Suprapubic skin (tissue), 4 donors: Measurements from ENCODE around the gene RILPL1. TPM values are rescaled to one million over a fixed set of nuclear protein-coding genes. Genes with fewer than 3 reads are reported as not detected.

Experiments
- DNase-seq, 2 donors: peaks; one replicate each; pipeline ENCODE4 v3.0.0-alpha.2; 2019; ENCODE audit warnings: low spot score in 2 of 2
- H3K27ac ChIP-seq: fragments of 200-600 bp; sonication (generic); one replicate; pipeline ENCODE4 v1.5.1; 2019
- H3K27me3 ChIP-seq: fragments of 200-600 bp; sonication (generic); one replicate; pipeline ENCODE4 v1.5.1; 2019
- H3K36me3 ChIP-seq: fragments of 200-600 bp; sonication (generic); one replicate; pipeline ENCODE4 v1.5.1; 2019
- H3K4me1 ChIP-seq: fragments of 200-600 bp; sonication (generic); one replicate; pipeline ENCODE4 v1.5.1; 2019
- H3K4me3 ChIP-seq: fragments of 200-600 bp; sonication (generic); one replicate; pipeline ENCODE4 v1.5.1; 2019; ENCODE audit warnings: mild to moderate bottlenecking
- H3K9me3 ChIP-seq: fragments of 200-600 bp; sonication (generic); one replicate; pipeline ENCODE4 v1.5.1; 2019
- EP300 ChIP-seq: sonication (generic); formaldehyde crosslinking; IDR thresholded peaks from one replicate; pipeline ENCODE4 v1.6.1; 2017; ENCODE audit warnings: antibody characterized with exemption
- POLR2A ChIP-seq, 2 donors: fragments of 450-650 bp; IDR thresholded peaks; one replicate each; pipeline ENCODE4 v1.6.1; 2017; ENCODE audit warnings: antibody characterized with exemption in 2 of 2, mild to moderate bottlenecking in 2 of 2, moderate library complexity in 2 of 2
- POLR2AphosphoS5 ChIP-seq, 3 donors: sonication (generic); formaldehyde crosslinking; IDR thresholded peaks; one replicate each; pipeline ENCODE4 v1.6.1; 2017; ENCODE audit warnings: antibody characterized with exemption in 3 of 3
- WGBS: methylation state at CpG from one replicate; pipeline ENCODE4 v1.1.5; 2018; 5-methylcytosine and 5-hydroxymethylcytosine counted together
- total RNA-seq, 4 donors: library from RNA; depleted of rRNA; stranded (reverse); fragments of >200 nt; gene quantifications; one replicate each; pipeline ENCODE4 v1.1.0, GENCODE V29; 2016
- TF ChIP-seq, protein P1 (sequence below), 2 donors: fragments of 200-600 bp in 1 of 2; fragments of 450-650 bp in 1 of 2; sonication (generic) in 1 of 2; IDR thresholded peaks; one replicate each; pipeline ENCODE4 v1.5.1; 2016 to 2019; ENCODE audit warnings: antibody characterized with exemption in 2 of 2, mild to moderate bottlenecking in 1 of 2, moderate library complexity in 1 of 2

RILPL1 gene
- total RNA-seq, 4 donors from 2014 or later, result 16.4 to 36.2 (median 24.2) TPM

DNA sequence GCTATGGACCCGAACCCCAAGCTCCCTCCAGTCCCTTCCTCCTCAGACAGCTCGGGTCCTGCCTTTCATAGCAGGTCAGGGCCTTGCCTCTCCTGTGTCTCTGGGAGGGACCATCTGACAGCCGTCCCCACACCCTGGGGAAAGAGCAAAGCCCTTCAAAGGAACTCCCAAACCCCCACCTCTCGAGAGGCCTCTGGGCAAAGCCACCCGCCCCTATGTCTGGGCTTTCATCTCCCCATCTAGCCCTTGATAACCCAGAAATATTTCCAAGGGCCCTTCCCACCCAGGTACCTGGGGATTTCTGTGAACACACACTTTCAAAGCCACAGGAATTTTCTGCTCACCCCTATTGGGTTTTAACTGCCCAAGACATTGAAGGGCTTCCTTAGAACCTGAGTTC, 43.4 kb downstream of the RILPL1 start:
- DNase-seq, result no peak
- Histone ChIP-seq H3K4me3 (no peak overlapping the region), H3K4me1 (no peaks in the 10 kb centered on the region), H3K36me3 (peaks cover 23% of the 10 kb centered on the region), H3K27ac (no peak overlapping the region), H3K9me3 (no peaks in the 10 kb centered on the region), H3K27me3 (no peaks in the 10 kb centered on the region)
- WGBS, result 74% methylated on average over 5 of the region's 5 CpGs
- no peak for TF ChIP-seq EP300
- no peak for TF ChIP-seq POLR2AphosphoS5 (IDR thresholded peaks at IDR 0.05)
- no peak for TF ChIP-seq POLR2A (IDR thresholded peaks at IDR 0.05)
- TF ChIP-seq, protein P1, sequence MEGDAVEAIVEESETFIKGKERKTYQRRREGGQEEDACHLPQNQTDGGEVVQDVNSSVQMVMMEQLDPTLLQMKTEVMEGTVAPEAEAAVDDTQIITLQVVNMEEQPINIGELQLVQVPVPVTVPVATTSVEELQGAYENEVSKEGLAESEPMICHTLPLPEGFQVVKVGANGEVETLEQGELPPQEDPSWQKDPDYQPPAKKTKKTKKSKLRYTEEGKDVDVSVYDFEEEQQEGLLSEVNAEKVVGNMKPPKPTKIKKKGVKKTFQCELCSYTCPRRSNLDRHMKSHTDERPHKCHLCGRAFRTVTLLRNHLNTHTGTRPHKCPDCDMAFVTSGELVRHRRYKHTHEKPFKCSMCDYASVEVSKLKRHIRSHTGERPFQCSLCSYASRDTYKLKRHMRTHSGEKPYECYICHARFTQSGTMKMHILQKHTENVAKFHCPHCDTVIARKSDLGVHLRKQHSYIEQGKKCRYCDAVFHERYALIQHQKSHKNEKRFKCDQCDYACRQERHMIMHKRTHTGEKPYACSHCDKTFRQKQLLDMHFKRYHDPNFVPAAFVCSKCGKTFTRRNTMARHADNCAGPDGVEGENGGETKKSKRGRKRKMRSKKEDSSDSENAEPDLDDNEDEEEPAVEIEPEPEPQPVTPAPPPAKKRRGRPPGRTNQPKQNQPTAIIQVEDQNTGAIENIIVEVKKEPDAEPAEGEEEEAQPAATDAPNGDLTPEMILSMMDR (IDR thresholded peaks at IDR 0.05), result no peak

DNA sequence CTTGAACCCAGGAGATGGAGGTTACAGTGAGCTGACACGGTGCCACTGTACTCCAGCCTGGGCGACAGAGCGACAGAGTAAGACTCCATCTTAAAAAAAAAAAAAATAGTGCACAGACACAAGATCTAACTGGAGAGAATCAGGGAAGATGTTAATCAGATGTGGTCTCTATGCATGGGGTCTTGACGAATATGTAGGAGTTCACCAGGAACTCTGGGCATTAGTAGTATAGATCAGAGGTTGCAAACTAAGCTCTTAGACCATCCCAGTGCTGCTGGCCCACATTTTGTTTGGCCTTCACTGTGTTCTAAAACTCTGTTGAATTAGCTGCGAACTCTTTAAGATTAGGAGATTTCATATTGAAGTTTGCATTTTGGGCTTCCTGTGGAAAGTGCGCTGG, 43.9 kb downstream of the RILPL1 start:
- Histone ChIP-seq H3K27me3 (no peaks in the 10 kb centered on the region), H3K4me1 (no peaks in the 10 kb centered on the region), H3K9me3 (no peaks in the 10 kb centered on the region), H3K4me3 (no peak overlapping the region), H3K27ac (no peak overlapping the region), H3K36me3 (peaks cover 22% of the 10 kb centered on the region)
- TF ChIP-seq POLR2AphosphoS5 (IDR thresholded peaks at IDR 0.05), result no peak
- TF ChIP-seq, protein P1 (IDR thresholded peaks at IDR 0.05), result no peak
- TF ChIP-seq EP300, result no peak
- TF ChIP-seq POLR2A (IDR thresholded peaks at IDR 0.05), result no peak
- no peak for DNase-seq
- WGBS, result 96% methylated on average over 6 of the region's 6 CpGs

DNA sequence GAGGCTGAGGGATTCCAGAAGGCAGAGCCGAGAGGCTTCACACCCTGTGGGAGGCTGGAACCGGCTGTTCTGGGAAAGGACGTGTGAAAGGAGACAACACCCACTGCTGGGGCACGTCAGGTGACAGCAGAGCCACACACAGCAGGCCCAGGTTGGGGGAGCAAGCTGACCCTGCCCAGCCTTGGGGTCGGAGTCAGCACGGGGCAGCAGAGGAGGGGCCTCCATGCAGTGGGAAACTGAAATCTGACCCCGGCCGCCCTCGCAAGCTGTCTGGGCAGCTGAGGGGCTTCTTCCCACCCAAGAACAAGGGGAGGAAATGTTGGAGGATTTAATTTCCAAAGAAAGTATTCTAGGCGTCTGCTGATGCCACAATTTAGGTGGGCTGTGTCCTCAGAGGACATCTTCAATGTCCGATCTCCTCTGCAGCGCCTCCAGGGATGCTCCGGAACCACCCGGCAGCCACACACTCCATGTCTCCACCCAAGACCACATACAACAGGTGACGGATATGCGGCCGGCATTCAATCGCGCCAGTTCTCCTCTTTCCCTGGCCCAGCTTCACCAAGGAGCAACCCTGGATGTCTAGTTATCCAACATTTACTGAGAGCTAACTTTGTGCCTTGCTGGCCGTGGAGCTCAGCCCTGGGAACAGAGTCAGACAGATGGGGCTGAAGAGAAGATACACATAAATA, 44.8 kb downstream of the RILPL1 start:
- Histone ChIP-seq H3K27me3 (no peaks in the 10 kb centered on the region), H3K9me3 (no peaks in the 10 kb centered on the region), H3K4me1 (no peaks in the 10 kb centered on the region), H3K36me3 (peaks cover 22% of the 10 kb centered on the region), H3K27ac (no peak overlapping the region), H3K4me3 (no peak overlapping the region)
- TF ChIP-seq POLR2AphosphoS5 (IDR thresholded peaks at IDR 0.05) (no peak), POLR2A (IDR thresholded peaks at IDR 0.05) (no peak)
- TF ChIP-seq, protein P1 (IDR thresholded peaks at IDR 0.05), result no peak
- WGBS, result 89% methylated on average over 20 of the region's 20 CpGs
- no peak for DNase-seq

DNA sequence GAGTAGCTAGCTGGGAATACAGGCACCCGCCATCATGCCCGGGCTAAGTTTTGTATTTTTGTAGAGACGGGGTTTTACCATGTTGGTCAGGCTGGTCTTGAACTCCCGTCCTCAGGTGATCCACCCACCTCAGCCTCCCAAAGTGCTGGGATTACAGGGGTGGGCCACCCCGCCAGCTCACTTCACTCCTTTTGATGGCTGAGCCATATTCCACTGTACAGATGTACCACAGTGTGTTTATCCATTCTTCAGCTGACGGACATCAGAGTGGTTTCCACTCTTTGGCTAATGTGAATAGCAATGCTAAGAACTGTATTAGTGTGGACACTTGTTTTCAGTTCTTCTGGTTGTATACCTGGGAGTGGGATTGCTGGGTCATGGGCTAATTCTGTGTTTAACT, 46.1 kb downstream of the RILPL1 start:
- TF ChIP-seq POLR2AphosphoS5 (IDR thresholded peaks at IDR 0.05) (no peak), EP300 (no peak), POLR2A (IDR thresholded peaks at IDR 0.05) (no peak)
- TF ChIP-seq, protein P1 (IDR thresholded peaks at IDR 0.05), result no peak
- no peak overlapping the region for H3K27ac ChIP-seq
- H3K36me3 ChIP-seq, result peaks cover 32% of the 10 kb centered on the region
- no peaks in the 10 kb centered on the region for H3K9me3 ChIP-seq
- no peaks in the 10 kb centered on the region for H3K4me1 ChIP-seq
- no peaks in the 10 kb centered on the region for H3K27me3 ChIP-seq
- no peak overlapping the region for H3K4me3 ChIP-seq
- DNase-seq, result no peak
- WGBS, result 98% methylated on average over 6 of the region's 6 CpGs

DNA sequence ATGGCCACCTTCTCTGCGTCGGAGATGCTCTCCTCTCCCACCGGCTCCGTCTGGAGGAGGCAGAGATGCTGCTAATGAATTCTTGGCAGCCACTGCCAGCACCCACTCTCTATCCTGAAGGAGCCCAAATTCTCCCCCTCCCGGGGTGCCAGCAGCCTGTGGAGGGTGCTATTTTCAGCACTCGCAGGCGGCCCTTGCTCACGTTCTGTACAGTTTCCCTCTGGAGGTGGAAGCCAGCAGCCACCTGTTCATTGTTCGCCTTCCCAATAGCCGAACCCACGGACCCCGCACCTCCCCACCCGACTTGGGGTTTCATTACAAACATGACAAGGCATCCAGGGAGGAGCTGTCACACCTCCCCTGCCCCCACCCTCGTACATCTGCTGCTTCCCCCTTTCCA, 47.8 kb downstream of the RILPL1 start:
- peaks cover 30% of the 10 kb centered on the region for H3K36me3 ChIP-seq
- no peaks in the 10 kb centered on the region for H3K9me3 ChIP-seq
- DNase-seq, result no peak
- H3K27ac ChIP-seq, result no peak overlapping the region
- no peaks in the 10 kb centered on the region for H3K4me1 ChIP-seq
- no peaks in the 10 kb centered on the region for H3K27me3 ChIP-seq
- WGBS, result 86% methylated on average over 14 of the region's 14 CpGs
- TF ChIP-seq, protein P1 (IDR thresholded peaks at IDR 0.05), result no peak
- TF ChIP-seq EP300, result no peak
- no peak for TF ChIP-seq POLR2A (IDR thresholded peaks at IDR 0.05)
- no peak for TF ChIP-seq POLR2AphosphoS5 (IDR thresholded peaks at IDR 0.05)
- no peak overlapping the region for H3K4me3 ChIP-seq
